HepG2 (cell line): ENCODE data around the gene TM9SF4. TPM values are rescaled to one million over a fixed set of nuclear protein-coding genes. Genes with fewer than 3 reads are reported as not detected.

ENCODE experiments used
- CENPT ChIP-seq: sonication (generic); formaldehyde crosslinking; IDR thresholded peaks from 2 replicates; pipeline ENCODE4 v1.8.0; 2022; ENCODE audit warnings: low read depth, mild to moderate bottlenecking, moderate library complexity, missing genetic modification reagents
- HNRNPUL1 ChIP-seq: fragments of 200-400 bp; formaldehyde crosslinking; IDR thresholded peaks from 2 replicates; pipeline ENCODE4 v1.6.1; 2017; ENCODE audit warnings: low read depth, mild to moderate bottlenecking, low read length, moderate library complexity
- MED13 ChIP-seq: sonication (generic); formaldehyde crosslinking; IDR thresholded peaks from 2 replicates; pipeline ENCODE4 v1.5.0; 2020; ENCODE audit warnings: missing genetic modification reagents
- MLX ChIP-seq: IDR thresholded peaks from 2 replicates; pipeline ENCODE4 v1.6.1; 2016
- MTF2 ChIP-seq: sonication (generic); formaldehyde crosslinking; IDR thresholded peaks from 2 replicates; pipeline ENCODE4 v1.5.0; 2020; ENCODE audit warnings: missing genetic modification reagents, borderline replicate concordance
- NFATC3 ChIP-seq: sonication (generic); formaldehyde crosslinking; IDR thresholded peaks from 2 replicates; pipeline ENCODE4 v1.5.1; 2020; ENCODE audit warnings: mild to moderate bottlenecking, missing genetic modification reagents
- NFE2L1 ChIP-seq: sonication (generic); formaldehyde crosslinking; IDR thresholded peaks from 2 replicates; pipeline ENCODE4 v1.4.0; 2020; ENCODE audit warnings: missing genetic modification reagents, mild to moderate bottlenecking, borderline replicate concordance
- SNRNP70 ChIP-seq: fragments of 200-400 bp; formaldehyde crosslinking; IDR thresholded peaks from 2 replicates; pipeline ENCODE4 v1.6.1; 2017; ENCODE audit warnings: mild to moderate bottlenecking, low read depth, low read length, moderate library complexity
- SUZ12 ChIP-seq: fragments of 150-350 bp; IDR thresholded peaks from 2 replicates; pipeline ENCODE4 v1.6.1; 2014; ENCODE audit warnings: low read depth, low read length
- TARDBP ChIP-seq: sonication (generic); formaldehyde crosslinking; IDR thresholded peaks from 2 replicates; pipeline ENCODE4 v1.8.0; 2022; ENCODE audit warnings: mild to moderate bottlenecking, missing genetic modification reagents
- THAP9 ChIP-seq: sonication (generic); formaldehyde crosslinking; IDR thresholded peaks from 2 replicates; pipeline ENCODE4; 2020; ENCODE audit warnings: missing genetic modification reagents, mild to moderate bottlenecking, borderline replicate concordance
- TP53 ChIP-seq: sonication (generic); formaldehyde crosslinking; conservative IDR thresholded peaks from 2 replicates; pipeline ENCODE4 v1.4.0; 2020; ENCODE audit warnings: missing genetic modification reagents
- ZNF282 ChIP-seq: fragments of 450-650 bp; IDR thresholded peaks from 2 replicates; pipeline ENCODE4 v1.6.1; 2018; ENCODE audit not compliant: partially characterized antibody
- ZNF331 ChIP-seq: sonication (generic); formaldehyde crosslinking; IDR thresholded peaks from 2 replicates; pipeline ENCODE4 v1.4.0; 2020; ENCODE audit warnings: missing genetic modification reagents
- ZNF512 ChIP-seq: sonication (generic); formaldehyde crosslinking; IDR thresholded peaks from 2 replicates; pipeline ENCODE4 v1.4.0; 2020; ENCODE audit warnings: mild to moderate bottlenecking, missing genetic modification reagents
- ZNF572 ChIP-seq: sonication (generic); formaldehyde crosslinking; IDR thresholded peaks from 2 replicates; pipeline ENCODE4 v1.5.1; 2020; ENCODE audit warnings: mild to moderate bottlenecking, missing genetic modification reagents
- ZNF609 ChIP-seq: sonication (generic); formaldehyde crosslinking; IDR thresholded peaks from 2 replicates; pipeline ENCODE4 v1.4.0; 2020; ENCODE audit warnings: mild to moderate bottlenecking, missing genetic modification reagents, borderline replicate concordance
- ZNF790 ChIP-seq: sonication (generic); formaldehyde crosslinking; IDR thresholded peaks from 2 replicates; pipeline ENCODE4 v1.8.0; 2022; ENCODE audit warnings: missing genetic modification reagents, mild to moderate bottlenecking, borderline replicate concordance
- polyA plus RNA-seq, 8 experiments: library from polyadenylated mRNA; depleted of rRNA in 3 of 8; stranded (reverse) in 7 of 8; unstranded in 1 of 8; fragments of >200 nt; fragmentation: Illumina TruSeq in 4 of 8; extraction: Trizol in 4 of 8; gene quantifications; 2 replicates each; pipeline versions ENCODE4 v1.2.1 to v1.2.3, GENCODE V29; 2011 to 2016; ENCODE audit warnings: low read depth in 4 of 8, missing spikeins in 1 of 8, mixed read lengths in 1 of 8; ENCODE audit not compliant: insufficient read depth in 1 of 8
- total RNA-seq, 5 experiments: library from RNA; depleted of rRNA; stranded (reverse); fragments of >200 nt; fragmentation: Illumina TruSeq; extraction: Trizol; gene quantifications; 2 replicates each; pipeline ENCODE4 v1.2.3, GENCODE V29; 2016; ENCODE audit warnings: low read depth in 1 of 5

TM9SF4 gene
- total and polyA plus RNA-seq, 2 of the 13 experiments (the other 11 are each of a cell fraction or from before 2014, with no cell fraction given), result 53.5 to 171 TPM

- TF ChIP-seq ZNF512 (CRISPR knock-in tag) (no peak), MTF2 (CRISPR knock-in tag) (peak; percentile 77; the same call in 1 of the 2 replicates), HNRNPUL1 (no peak; the same call in 1 of the 2 replicates), ZNF282 (no peak), CENPT (peak; percentile 75), TP53 (CRISPR knock-in tag) (0 out of 2 replicates have a peak, but pooled peaks have one; percentile 62), SUZ12 (peak; percentile 46; the same call in 1 of the 2 replicates), SNRNP70 (no peak), THAP9 (peak; percentile 81), MLX (CRISPR knock-in tag) (no peak), TARDBP (CRISPR knock-in tag) (peak; percentile 15; the same call in 1 of the 2 replicates), MED13 (CRISPR knock-in tag) (0 out of 2 replicates have a peak, but pooled peaks have one; percentile 71), ZNF331 (CRISPR knock-in tag) (peak; percentile 73), ZNF609 (CRISPR knock-in tag) (peak; percentile 39; the same call in 1 of the 2 replicates), ZNF790 (CRISPR knock-in tag) (peak; percentile 97), NFATC3 (CRISPR knock-in tag) (0 out of 2 replicates have a peak, but pooled peaks have one; percentile 3), ZNF572 (no peak), NFE2L1 (CRISPR knock-in tag) (peak; percentile 88; the same call in 1 of the 2 replicates)
These were observed 98.3 kb downstream of the TM9SF4 start, which contains the start of the genes PLAGL2 and POFUT1 (continued) for GRCh38 chr20:32207626-32208498.
